ENCODE measurements around the gene IL13RA1.

GRCh38 chrX:118679290-118679689 lies 48.1 kb upstream of the IL13RA1 start:
- no peak for TF ChIP-seq CTCF (IDR thresholded peaks at IDR 0.05)
- TF ChIP-seq EZH2 (IDR thresholded peaks at IDR 0.05) = no peak
